ENCODE measurements around the gene BCL7A. TPM values are rescaled to one million over a fixed set of nuclear protein-coding genes. Genes with fewer than 3 reads are reported as not detected.

BCL7A gene
- total and polyA plus RNA-seq, 2 of the 8 experiments (the other 6 are each of a cell fraction or from before 2014, with no cell fraction given), result 11.9 to 12.7 TPM

DNA sequence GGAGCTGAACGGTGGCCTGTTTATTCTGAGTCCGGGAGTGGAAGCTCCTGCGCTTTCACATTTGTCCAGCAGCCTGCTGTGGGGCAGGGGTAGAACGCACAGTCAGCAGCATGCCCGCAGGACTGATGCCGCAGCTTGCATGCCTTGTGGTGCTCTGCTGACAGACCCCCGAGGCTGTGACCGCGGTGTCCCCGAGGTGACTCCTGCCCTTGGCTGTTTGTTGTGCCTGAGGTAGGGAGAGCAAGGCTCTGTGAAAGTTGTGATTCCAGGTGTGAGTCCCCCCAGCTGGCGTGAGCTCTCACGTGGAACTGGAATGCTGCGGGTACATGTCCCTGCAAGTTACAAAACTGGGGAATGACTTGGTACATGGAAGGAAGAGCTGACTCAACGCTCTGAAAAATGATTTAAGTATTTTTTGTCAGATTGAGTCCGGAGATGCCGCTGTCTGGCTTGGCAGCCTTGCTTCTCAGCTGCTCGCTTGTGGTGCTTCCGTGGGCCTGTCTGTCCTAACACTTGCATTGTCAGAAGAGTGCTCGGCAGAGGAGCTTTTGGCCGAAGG is 75.0 kb downstream of the BCL7A start:
- Histone ChIP-seq H2BK12ac (ENCODE audit: low read depth, low read length) (no peak overlapping the region), H3K4ac (replicated peaks; ENCODE audit: insufficient read length, low read depth, low read length) (no peak overlapping the region), H3K36me3 (ENCODE audit: control insufficient read depth in 2 of 4, insufficient read depth in 4 of 4, low read length in 3 of 4) (no peaks in the 10 kb centered on the region; a peak in 1 of 8 replicates), H2BK120ac (replicated peaks; ENCODE audit: low read depth, low read length) (no peak overlapping the region), H3K27me3 (replicated peaks in 1 of 4; ENCODE audit: control insufficient read depth in 3 of 4, extremely low read depth in 1 of 4, insufficient read depth in 3 of 4, low read length in 3 of 4) (no peaks in the 10 kb centered on the region; a peak in 1 of 7 replicates), H4K91ac (replicated peaks; ENCODE audit: insufficient read length, low read length) (no peak overlapping the region), H3K9ac (replicated peaks in 1 of 4; ENCODE audit: extremely low read depth in 1 of 4, low read depth in 3 of 4, low read length in 3 of 4) (no peak overlapping the region), H3K4me1 (replicated peaks in 1 of 4; ENCODE audit: control insufficient read depth in 3 of 4, insufficient read depth in 4 of 4, low read length in 3 of 4) (peaks cover 0 to 6% (median 0%) of the 10 kb centered on the region in 4 experiments; a peak in 3 of 7 replicates), H2AK5ac (ENCODE audit: low read depth, low read length) (no peak overlapping the region), H3K9me3 (ENCODE audit: insufficient read depth in 2 of 2, low read depth in 1 of 2, low read length in 1 of 2) (no peaks in the 10 kb centered on the region), H2BK5ac (ENCODE audit: low read depth, low read length) (peak overlapping the region; percentile 26; the same call in 1 of the 2 replicates), H4K5ac (ENCODE audit: insufficient read length, low read depth, low read length) (no peak overlapping the region), H3K23ac (ENCODE audit: insufficient read length) (no peak overlapping the region), H3K4me2 (ENCODE audit: insufficient read depth in 1 of 2, low read depth in 2 of 2, low read length in 2 of 2) (no peak overlapping the region), H3K14ac (ENCODE audit: insufficient read length) (no peak overlapping the region), H4K8ac (ENCODE audit: extremely low read depth, insufficient read depth, low read length) (no peak overlapping the region), H3K4me3 (ENCODE audit: extremely low read depth in 1 of 4, insufficient read depth in 2 of 4, low read depth in 3 of 4, low read length in 4 of 4) (no peak overlapping the region), H2AFZ (ENCODE audit: low read length) (no peak overlapping the region), H4K20me1 (replicated peaks in 1 of 2; ENCODE audit: control insufficient read depth in 1 of 2, insufficient read depth in 2 of 2, low read length in 2 of 2) (peaks cover 2 to 25% of the 10 kb centered on the region in 2 experiments), H2BK15ac (ENCODE audit: low read length) (no peak overlapping the region), H3K79me1 (ENCODE audit: low read depth, low read length) (peaks cover 25% of the 10 kb centered on the region), H3K79me2 (ENCODE audit: control insufficient read depth in 1 of 2, insufficient read depth in 2 of 2, low read length in 2 of 2) (peaks cover 5 to 24% of the 10 kb centered on the region in 2 experiments; a peak in 3 of 4 replicates), H3K23me2 (ENCODE audit: low read depth, low read length) (peaks cover 25% of the 10 kb centered on the region; the same call in 1 of the 2 replicates), H3K56ac (replicated peaks; ENCODE audit: insufficient read length, low read depth, low read length) (no peak overlapping the region), H3K27ac (ENCODE audit: low read depth, low read length) (no peak overlapping the region), H2BK20ac (ENCODE audit: low read length) (no peak overlapping the region), H3K18ac (ENCODE audit: extremely low read depth, low read length) (no peak overlapping the region)
- TF ChIP-seq E2F6 (IDR thresholded peaks at IDR 0.05), result no peak
- no peak for TF ChIP-seq EGR1 (IDR thresholded peaks at IDR 0.05; ENCODE audit: borderline replicate concordance, low read depth, low read length)
- TF ChIP-seq RXRA (IDR thresholded peaks at IDR 0.05; ENCODE audit: insufficient read depth, low read depth, low read length), result no peak
- no peak for TF ChIP-seq USF2 (IDR thresholded peaks at IDR 0.05; ENCODE audit: low read length)
- CTCF ChIA-PET (ENCODE audit: partially characterized antibody), result interaction anchor here (0.6 to 4.8 kb wide), 13 partner anchors 8 to 276 kb away, joined by 3 to 40 read pairs (median 4); no protein-coding TSS in a partner anchor
- DNase-seq (ENCODE audit: low read depth in 1 of 2, low spot score in 2 of 2) (no peak), FAIRE-seq (no peak)
- POLR2A ChIA-PET (ENCODE audit: partially characterized antibody), result interaction anchor here (1.8 to 4.0 kb wide), 3 partner anchors 9 to 18 kb away, joined by 5 to 16 read pairs (median 15); partner anchors contain the start of gene MLXIP
- 84% methylated on average over 20 of the region's 20 CpGs; no CpG with 5 or more reads in 1 of the 2 experiments for WGBS, 2 experiments (ENCODE audit: extremely low coverage in 1 of 2, insufficient coverage in 1 of 2, insufficient read length in 1 of 2, insufficient replicate concordance in 2 of 2, low coverage in 1 of 2, low lambda C conversion rate in 2 of 2, missing lambda C conversion rate in 1 of 2)
